ENCODE measurements around the gene MRPL49.
"Not testable (repeated sequence)": the region's sequence is repeated elsewhere in the genome, so short reads cannot be mapped to it uniquely, and the experiment has no call there.

Gene MRPL49

GRCh38 chr11:65165410-65166317, 43.5 kb downstream of the MRPL49 start:
- no peak for DNase-seq (ENCODE audit: low read depth in 2 of 2)

- no peak for DNase-seq (ENCODE audit: low read depth in 2 of 2)
Observed at GRCh38 chr11:65166893-65167292, 44.8 kb downstream of the MRPL49 start.

GRCh38 chr11:65167656-65168055, 45.5 kb downstream of the MRPL49 start:
- DNase-seq (ENCODE audit: low read depth in 2 of 2), result no peak

GRCh38 chr11:65169164-65169641, 47.1 kb downstream of the MRPL49 start:
- DNase-seq (ENCODE audit: low read depth in 2 of 2), result no peak

GRCh38 chr11:65170058-65170534, 48.0 kb downstream of the MRPL49 start, which contains the start of gene SPDYC:
Gene SPDYC (plus strand): TSS chr11:65170233. CDS start chr11:65171358, 1,125 bp downstream.
- DNase-seq (ENCODE audit: low read depth in 2 of 2), result no peak

- DNase-seq (ENCODE audit: low read depth in 2 of 2), result no peak
Observed at GRCh38 chr11:65172600-65172999, 50.5 kb downstream of the MRPL49 start.

GRCh38 chr11:65174571-65175010, 52.5 kb downstream of the MRPL49 start:
- not testable (repeated sequence) for DNase-seq (ENCODE audit: low read depth in 2 of 2)
